Panc1 (cell line): ENCODE data around the gene BLNK. TPM values are rescaled to one million over a fixed set of nuclear protein-coding genes. Genes with fewer than 3 reads are reported as not detected.

ENCODE experiments used
- ATAC-seq: fragments of 200-7000 bp; cut with Tn5 transposase; 2 replicates; pipeline ENCODE4 v1.9.1; 2020; ENCODE audit warnings: mild to moderate bottlenecking, moderate library complexity
- BruUV-seq: library from RNA; stranded (reverse); fragments of 400-500 nt; replicated peaks from 2 replicates; lab custom pipeline; 2021; lab: Mats Ljungman, UMichigan
- CTCF ChIA-PET: fragments of 300-600 bp; sonication (Branson Sonifier 250); formaldehyde crosslinking; loops from one replicate; lab custom pipeline; 2022; ENCODE audit warnings: antibody characterized with exemption; lab: Charles Lee
- POLR2A ChIA-PET: fragments of 300-600 bp; sonication (Branson Sonifier 250); formaldehyde crosslinking; loops from one replicate; lab custom pipeline; 2022; ENCODE audit warnings: antibody characterized with exemption; lab: Charles Lee
- DNase-seq: peaks from one replicate; pipeline ENCODE4 v3.0.0-alpha.2; 2010; ENCODE audit warnings: low read depth, low spot score
- H3K27ac ChIP-seq: 2 replicates; pipeline ENCODE4 v1.5.1; 2011; ENCODE audit warnings: mild to moderate bottlenecking, low read length, inconsistent platforms
- H3K27me3 ChIP-seq: fragments of 200-500 bp; sonication (Bioruptor generic); 2 replicates; pipeline ENCODE4 v1.6.0; 2014; ENCODE audit warnings: low read length, inconsistent platforms; ENCODE audit not compliant: control insufficient read depth, insufficient read depth
- H3K36me3 ChIP-seq: fragments of 200-500 bp; sonication (Bioruptor generic); 2 replicates; pipeline ENCODE4 v1.5.1; 2014; ENCODE audit warnings: inconsistent platforms, mild to moderate bottlenecking, low read length, moderate library complexity; ENCODE audit not compliant: control insufficient read depth, insufficient read depth
- H3K4me1 ChIP-seq: 2 replicates; pipeline ENCODE4 v1.5.1; 2011; ENCODE audit warnings: inconsistent platforms, mild to moderate bottlenecking, low read length, moderate library complexity; ENCODE audit not compliant: control insufficient read depth, insufficient read depth
- H3K4me3 ChIP-seq, 2 experiments: 2 replicates each; pipeline ENCODE4 v1.5.1; 2011 to 2012; ENCODE audit warnings: low read depth in 2 of 2, low read length in 2 of 2, mild to moderate bottlenecking in 2 of 2, inconsistent platforms in 1 of 2, moderate library complexity in 1 of 2
- H3K9me3 ChIP-seq: fragments of 200-500 bp; sonication (Bioruptor generic); 2 replicates; pipeline ENCODE4 v1.5.1; 2014; ENCODE audit warnings: low read depth, mild to moderate bottlenecking, inconsistent platforms, low read length, moderate library complexity; ENCODE audit not compliant: control insufficient read depth, insufficient read depth
- CTCF ChIP-seq: fragments of 450-650 bp; IDR thresholded peaks from 2 replicates; pipeline ENCODE4 v1.5.1; 2017; ENCODE audit warnings: mild to moderate bottlenecking
- POLR2AphosphoS5 ChIP-seq: IDR thresholded peaks from 2 replicates; pipeline ENCODE4 v1.6.1; 2012; ENCODE audit warnings: mild to moderate bottlenecking, low read depth, low read length, moderate library complexity
- REST ChIP-seq, 2 experiments: IDR thresholded peaks; 2 replicates each; pipeline ENCODE4 v1.6.1; 2011 to 2012; ENCODE audit warnings: low read depth in 2 of 2, control low read depth in 1 of 2, low read length in 1 of 2, mild to moderate bottlenecking in 1 of 2, moderate library complexity in 1 of 2; ENCODE audit not compliant: insufficient read depth in 1 of 2
- SIN3A ChIP-seq: IDR thresholded peaks from 2 replicates; pipeline ENCODE4 v1.6.1; 2012; ENCODE audit warnings: low read depth, mild to moderate bottlenecking, low read length, moderate library complexity, borderline replicate concordance; ENCODE audit not compliant: insufficient read depth
- TCF7L2 ChIP-seq: IDR thresholded peaks from 2 replicates; pipeline ENCODE4 v1.6.1; 2011; ENCODE audit warnings: mild to moderate bottlenecking, low read depth, low read length, inconsistent platforms
- in situ Hi-C: cut with HindIII; loops from 2 replicates; pipeline ENCODE4 v1.10.0; 2016; ENCODE audit warnings: low sequenced_read_pairs, low pct_unique_long_range_greater_than_20kb
- intact Hi-C: fragments of 100-400 bp; cut with micrococcal nuclease; formaldehyde crosslinking; loops from one replicate; pipeline ENCODE4 v1.10.0; 2022; ENCODE audit not compliant: unreplicated experiment
- total RNA-seq: library from RNA; stranded (reverse); gene quantifications from one replicate; pipeline ENCODE4 v1.2.1, GENCODE V29; 2021; ENCODE audit not compliant: unreplicated experiment

Gene BLNK
- total RNA-seq, 1 experiment from 2014 or later, result 0.10 TPM

- BruUV-seq, result no TSS peak
- ATAC-seq (no peak), DNase-seq (no peak)
- peaks cover 4% of the 10 kb centered on the region; the same call in 1 of the 2 replicates for H3K27me3 ChIP-seq
- in situ Hi-C loops, result no loop called here
- H3K36me3 ChIP-seq, result no peaks in the 10 kb centered on the region
- no peak overlapping the region for H3K4me3 ChIP-seq
- CTCF ChIA-PET, result no interaction called here
- POLR2A ChIA-PET, result no interaction called here
- no peak for TF ChIP-seq POLR2AphosphoS5
- no peak for TF ChIP-seq SIN3A
- no peak for TF ChIP-seq CTCF
- TF ChIP-seq TCF7L2, result no peak
- TF ChIP-seq REST (IDR thresholded peaks at IDR 0.05; ENCODE audit: insufficient read depth in 1 of 2, low read depth in 2 of 2, low read length in 1 of 2), result no peak
- H3K9me3 ChIP-seq, result no peaks in the 10 kb centered on the region
- no peaks in the 10 kb centered on the region for H3K4me1 ChIP-seq
- intact Hi-C loops, result no loop called here
- H3K27ac ChIP-seq, result no peak overlapping the region
Measured at GRCh38 chr10:96249264-96249663, 22.1 kb downstream of the BLNK start.

- intact Hi-C loops, result no loop called here
- Histone ChIP-seq H3K36me3 (no peaks in the 10 kb centered on the region), H3K4me3 (no peak overlapping the region), H3K27ac (no peak overlapping the region), H3K4me1 (no peaks in the 10 kb centered on the region), H3K9me3 (no peaks in the 10 kb centered on the region), H3K27me3 (peaks cover 7% of the 10 kb centered on the region; the same call in 1 of the 2 replicates)
- DNase-seq, result no peak
- TF ChIP-seq REST (IDR thresholded peaks at IDR 0.05; ENCODE audit: insufficient read depth in 1 of 2, low read depth in 2 of 2, low read length in 1 of 2) (no peak), CTCF (no peak), POLR2AphosphoS5 (no peak), SIN3A (no peak), TCF7L2 (no peak)
- no peak for ATAC-seq
- in situ Hi-C loops, result no loop called here
- POLR2A ChIA-PET, result no interaction called here
- CTCF ChIA-PET, result no interaction called here
- no TSS peak for BruUV-seq
Measured at GRCh38 chr10:96244354-96244753, 27.0 kb downstream of the BLNK start.
